SU-DHL-6 (cell line): ENCODE measurements around the gene EML4.

Source experiments
- CTCF ChIP-seq: fragments of 200-600 bp; sonication (generic); IDR thresholded peaks from one replicate; pipeline ENCODE4 v1.5.1; 2017; ENCODE audit warnings: antibody characterized with exemption, mild to moderate bottlenecking, low read length, moderate library complexity; ENCODE audit not compliant: insufficient read depth, poor library complexity, severe bottlenecking
- EZH2phosphoT487 ChIP-seq: fragments of 200-600 bp; sonication (generic), shearing (Covaris generic); conservative IDR thresholded peaks from 2 replicates; pipeline ENCODE4 v1.6.1; 2018; ENCODE audit warnings: mild to moderate bottlenecking, antibody characterized with exemption, low read length, moderate library complexity, mixed read lengths

GRCh38 chr2:42266236-42266635, 97.1 kb downstream of the EML4 start:
- no peak for TF ChIP-seq CTCF
- no peak for TF ChIP-seq EZH2phosphoT487
